Activated CD4-positive, alpha-beta T cell treated with anti-CD3 and anti-CD28 coated beads, Interleukin-2, amount 10 ng/mL, durations not matched to agents 24 days and 14 days (primary cell): Measurements from ENCODE around the gene CEP164. TPM values are rescaled to one million over a fixed set of nuclear protein-coding genes. Genes with fewer than 3 reads are reported as not detected.

ENCODE experiments used
- DNase-seq: peaks from one replicate; pipeline ENCODE4 v3.0.0; 2022
- H3K27ac Mint-ChIP-seq: one replicate; pipeline ENCODE4 v1.8.0; 2022; ENCODE audit warnings: mild to moderate bottlenecking, mixed read lengths
- H3K27me3 Mint-ChIP-seq: one replicate; pipeline ENCODE4 v1.8.0; 2022; ENCODE audit warnings: mixed read lengths
- H3K36me3 Mint-ChIP-seq: one replicate; pipeline ENCODE4 v1.8.0; 2022; ENCODE audit warnings: low read depth, mild to moderate bottlenecking, mixed read lengths
- H3K4me1 Mint-ChIP-seq: one replicate; pipeline ENCODE4 v1.8.0; 2021; ENCODE audit warnings: mixed read lengths
- H3K4me3 Mint-ChIP-seq: one replicate; pipeline ENCODE4 v1.8.0; 2022; ENCODE audit warnings: mild to moderate bottlenecking, moderate library complexity, mixed read lengths
- H3K9me3 Mint-ChIP-seq: one replicate; pipeline ENCODE4 v1.8.0; 2021; ENCODE audit warnings: mixed read lengths
- intact Hi-C: fragments of 100-400 bp; cut with micrococcal nuclease; formaldehyde crosslinking; loops from one replicate; pipeline ENCODE4 v1.15.1; 2023
- total RNA-seq: library from RNA; stranded (reverse); gene quantifications from 2 replicates; pipeline ENCODE4 v1.2.3, GENCODE V29; 2022

Gene CEP164
- total RNA-seq, 1 donor from 2014 or later = 39.0 TPM

DNA sequence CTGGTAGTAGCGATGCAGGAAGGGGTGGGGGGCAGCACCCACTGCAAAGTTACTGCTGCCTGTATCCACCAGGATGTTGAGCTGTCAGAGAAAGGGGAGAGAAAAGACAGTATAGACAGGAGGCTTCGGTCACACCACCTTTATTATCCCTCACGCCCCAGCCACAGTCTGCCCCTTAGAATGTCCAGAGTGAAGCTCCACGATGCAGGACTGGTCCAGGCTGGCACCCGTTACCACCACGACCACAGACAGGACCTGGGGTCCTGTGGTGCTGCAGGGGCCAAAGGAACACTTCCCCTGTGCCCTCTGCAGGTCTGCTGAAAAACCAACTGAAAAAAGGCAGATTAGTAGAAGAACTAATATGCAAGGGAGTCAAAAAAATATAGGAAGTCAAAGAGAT, 30.8 kb upstream of the CEP164 start:
- H3K4me3 Mint-ChIP-seq = no peak overlapping the region
- no peak for DNase-seq
- no peaks in the 10 kb centered on the region for H3K36me3 Mint-ChIP-seq
- H3K27me3 Mint-ChIP-seq = peaks cover 2% of the 10 kb centered on the region
- no peak overlapping the region for H3K27ac Mint-ChIP-seq
- peaks cover 5% of the 10 kb centered on the region for H3K4me1 Mint-ChIP-seq
- intact Hi-C loops = no loop called here
- H3K9me3 Mint-ChIP-seq = no peaks in the 10 kb centered on the region

DNA sequence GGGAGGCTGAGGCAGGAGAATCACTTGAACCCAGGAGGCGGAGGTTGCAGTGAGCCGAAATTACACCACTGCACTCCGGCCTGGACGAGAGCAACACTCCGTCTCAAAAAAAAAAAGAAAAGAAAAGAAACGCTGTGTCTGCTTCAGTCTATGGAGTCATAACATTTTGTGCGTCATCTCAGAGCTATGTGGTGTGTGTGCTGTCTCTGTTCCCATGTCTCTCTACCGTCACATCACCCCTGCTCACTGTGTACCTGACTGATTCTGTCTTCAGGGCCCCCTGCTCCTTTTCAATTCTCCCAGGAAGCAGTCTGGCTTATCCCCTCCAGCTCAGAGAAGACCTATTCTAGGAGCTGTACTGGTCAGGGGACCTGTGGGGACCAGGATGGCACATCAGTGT, 29.5 kb upstream of the CEP164 start:
- Mint-ChIP-seq H3K4me3 (no peak overlapping the region), H3K27me3 (peaks cover 2% of the 10 kb centered on the region), H3K36me3 (no peaks in the 10 kb centered on the region), H3K4me1 (peaks cover 5% of the 10 kb centered on the region), H3K27ac (no peak overlapping the region), H3K9me3 (no peaks in the 10 kb centered on the region)
- DNase-seq = no peak
- intact Hi-C loops = no loop called here

DNA sequence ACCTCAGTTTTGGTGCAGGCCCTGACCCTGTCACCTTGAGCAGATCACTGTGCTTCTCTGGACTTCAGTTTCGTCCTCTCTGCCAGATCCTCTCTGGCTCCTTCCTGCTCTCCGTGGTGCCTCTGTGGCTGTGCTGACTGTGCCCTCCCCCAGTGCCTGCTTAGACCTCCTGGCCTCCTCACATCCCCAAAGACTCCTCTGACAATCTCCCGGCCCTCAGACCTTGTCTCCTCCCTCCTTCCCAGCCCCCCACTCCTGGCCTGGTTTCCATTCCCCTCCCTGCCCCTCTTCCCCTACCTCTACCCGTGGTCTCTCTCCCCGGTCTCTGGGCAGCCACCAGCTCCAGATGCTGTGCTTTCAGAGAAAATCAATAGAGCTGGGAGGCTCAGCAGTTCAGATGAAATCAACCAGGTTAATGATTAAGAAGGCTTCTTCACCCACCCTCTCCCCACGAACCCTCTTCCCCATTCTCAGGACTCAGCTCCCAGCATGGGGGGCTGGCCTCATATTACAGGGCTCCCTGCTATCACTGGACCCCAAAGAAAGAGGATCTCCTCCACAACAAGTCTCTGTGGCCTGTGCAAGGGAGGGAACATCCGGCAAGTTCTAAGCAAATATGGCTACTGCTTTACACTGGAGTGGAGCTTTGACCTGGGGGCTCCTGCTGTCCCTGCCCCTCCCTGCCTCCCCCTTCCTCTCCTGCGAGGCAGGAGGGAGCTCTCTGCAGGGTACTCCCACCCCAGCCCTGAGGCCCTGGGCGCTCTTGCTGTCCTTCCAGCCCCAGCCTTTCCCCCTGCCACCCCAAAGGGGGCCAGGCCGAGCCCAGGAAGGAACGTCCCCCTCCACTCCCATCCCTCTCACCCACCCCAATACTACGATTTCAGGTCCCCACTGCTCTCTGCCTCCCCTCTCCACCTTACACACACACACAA, 28.0 kb upstream of the CEP164 start:
- H3K4me3 Mint-ChIP-seq = no peak overlapping the region
- H3K36me3 Mint-ChIP-seq = no peaks in the 10 kb centered on the region
- H3K27ac Mint-ChIP-seq = no peak overlapping the region

DNA sequence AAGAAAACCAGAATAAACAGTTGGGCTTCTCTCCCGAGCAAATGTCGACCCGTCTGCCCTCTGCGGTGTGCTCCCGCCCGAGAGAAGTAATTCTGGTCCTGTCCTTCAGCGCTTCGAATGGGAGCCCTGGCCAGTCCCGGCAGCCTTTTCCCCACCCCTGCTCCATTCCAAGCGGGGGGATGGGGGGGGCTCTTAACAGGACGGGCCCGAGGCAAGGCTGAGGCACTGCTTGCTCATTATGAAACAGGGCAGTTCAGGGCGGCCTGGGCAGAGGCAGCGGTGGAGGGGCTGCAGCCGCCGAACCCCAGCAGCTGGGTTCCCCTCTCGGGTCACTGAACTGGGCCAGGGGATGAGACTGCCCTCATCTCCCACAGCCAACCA, 27.4 kb upstream of the CEP164 start:
- Mint-ChIP-seq H3K36me3 (no peaks in the 10 kb centered on the region), H3K9me3 (no peaks in the 10 kb centered on the region), H3K27me3 (peaks cover 4% of the 10 kb centered on the region), H3K4me3 (no peak overlapping the region), H3K27ac (no peak overlapping the region), H3K4me1 (peaks cover 5% of the 10 kb centered on the region)
- intact Hi-C loops = no loop called here
- DNase-seq = no peak

More for the DNA sequence above, 28.0 kb upstream of the CEP164 start:
- DNase-seq = no peak
- Mint-ChIP-seq H3K4me1 (peaks cover 5% of the 10 kb centered on the region), H3K9me3 (no peaks in the 10 kb centered on the region), H3K27me3 (peaks cover 4% of the 10 kb centered on the region)
- intact Hi-C loops = no loop called here

DNA sequence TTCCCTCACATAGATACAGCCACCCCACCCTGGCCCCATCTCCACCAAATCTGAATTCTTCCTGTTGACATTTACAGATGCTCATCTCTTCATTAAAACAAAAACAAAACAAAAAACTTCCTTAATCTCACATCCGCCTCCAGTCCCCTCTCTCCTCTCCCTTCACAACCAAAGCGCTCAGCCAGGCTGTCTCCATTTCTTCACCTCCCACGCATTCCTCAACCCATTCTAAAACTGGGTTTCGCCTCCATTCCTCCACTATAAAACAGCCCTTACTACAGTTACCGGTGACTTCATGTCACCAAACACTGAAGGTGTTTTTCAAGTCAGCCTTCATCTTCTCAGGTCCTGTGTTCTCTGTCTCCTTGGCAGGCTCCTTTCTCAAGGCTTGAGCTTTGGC, 26.9 kb upstream of the CEP164 start:
- intact Hi-C loops = no loop called here
- peak overlapping the region; percentile 9 for H3K27ac Mint-ChIP-seq
- peaks cover 4% of the 10 kb centered on the region for H3K27me3 Mint-ChIP-seq
- no peaks in the 10 kb centered on the region for H3K9me3 Mint-ChIP-seq
- no peaks in the 10 kb centered on the region for H3K36me3 Mint-ChIP-seq
- no peak overlapping the region for H3K4me3 Mint-ChIP-seq
- no peak for DNase-seq
- H3K4me1 Mint-ChIP-seq = peaks cover 5% of the 10 kb centered on the region

DNA sequence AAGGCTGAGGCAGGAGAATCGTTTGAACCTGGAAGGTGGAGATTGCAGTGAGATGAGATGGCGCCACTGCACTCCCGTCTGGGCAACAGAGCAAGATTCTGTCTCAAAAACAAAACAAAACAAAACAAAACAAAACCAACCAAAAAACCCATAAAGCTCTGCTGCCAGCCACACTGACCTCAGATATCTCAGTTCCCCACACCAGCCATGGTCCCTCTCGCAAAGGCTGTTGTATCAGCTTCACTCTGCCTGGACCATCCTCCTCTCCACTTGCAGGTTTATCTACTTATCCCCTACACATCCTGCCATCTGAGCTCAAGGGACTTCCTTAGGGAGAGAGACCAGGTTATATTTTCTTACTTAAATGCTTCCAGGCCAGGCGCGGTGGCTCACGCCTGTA, 25.4 kb upstream of the CEP164 start:
- Mint-ChIP-seq H3K36me3 (no peaks in the 10 kb centered on the region), H3K9me3 (no peaks in the 10 kb centered on the region), H3K27me3 (peaks cover 4% of the 10 kb centered on the region), H3K4me3 (no peak overlapping the region), H3K27ac (no peak overlapping the region), H3K4me1 (peaks cover 5% of the 10 kb centered on the region)
- DNase-seq = no peak
- intact Hi-C loops = no loop called here

DNA sequence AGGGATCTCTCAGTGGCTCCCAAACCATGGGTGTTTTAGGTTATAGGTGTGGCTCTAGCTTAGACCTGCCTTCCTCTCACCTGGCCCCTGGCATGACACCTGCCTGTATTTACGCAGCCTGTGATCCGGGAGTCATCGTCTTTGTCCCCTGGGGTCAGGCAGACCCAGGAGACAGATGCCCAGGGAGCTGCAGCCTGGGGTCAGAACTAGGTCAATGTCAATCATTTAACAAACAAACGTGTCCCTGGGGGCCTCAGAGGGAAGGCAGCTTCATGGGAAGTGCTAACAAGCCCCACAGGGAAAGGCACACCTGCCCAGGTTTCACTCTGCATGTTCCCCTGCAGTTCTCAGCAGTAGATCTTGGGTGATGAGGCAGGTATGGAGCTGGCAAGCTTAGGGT, 24.6 kb upstream of the CEP164 start:
- H3K4me1 Mint-ChIP-seq = peaks cover 5% of the 10 kb centered on the region

DNA sequence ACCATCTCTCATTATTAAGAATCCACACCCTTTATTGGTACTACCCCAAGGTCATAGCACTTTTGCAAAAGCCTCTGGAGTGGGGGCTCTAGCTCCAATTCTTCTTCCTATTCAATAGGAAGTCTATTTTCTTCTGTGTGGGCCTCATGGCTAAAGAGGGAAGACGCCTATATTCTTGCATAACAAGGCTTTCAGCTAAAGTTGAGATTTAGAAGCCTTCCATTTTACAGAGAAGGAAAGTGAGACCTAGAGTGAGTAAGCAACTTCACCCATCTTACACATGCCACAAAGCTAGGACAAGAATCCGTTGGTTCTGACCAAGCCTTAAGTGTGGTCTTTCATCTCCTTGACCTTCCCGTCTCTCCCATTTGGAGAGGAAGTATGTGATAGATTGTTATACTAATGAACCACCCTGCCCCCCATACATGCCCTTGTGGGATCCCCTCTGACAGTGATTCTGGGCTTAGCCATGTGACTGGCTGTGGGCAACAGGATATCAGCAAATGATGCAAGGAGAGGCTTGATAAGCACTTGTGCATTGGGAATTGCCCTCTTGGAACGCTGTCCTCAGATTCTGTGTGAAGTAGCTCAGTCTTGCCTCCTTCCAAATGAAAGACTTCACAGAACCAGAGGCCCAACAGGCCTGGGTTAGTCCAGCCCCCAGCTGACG, 23.9 kb upstream of the CEP164 start:
- no peak overlapping the region for H3K27ac Mint-ChIP-seq
- intact Hi-C loops = no loop called here
- H3K4me1 Mint-ChIP-seq = peaks cover 5% of the 10 kb centered on the region
- no peaks in the 10 kb centered on the region for H3K36me3 Mint-ChIP-seq
- no peak overlapping the region for H3K4me3 Mint-ChIP-seq
- no peak for DNase-seq
- peaks cover 4% of the 10 kb centered on the region for H3K27me3 Mint-ChIP-seq
- no peaks in the 10 kb centered on the region for H3K9me3 Mint-ChIP-seq

More for the DNA sequence above, 24.6 kb upstream of the CEP164 start:
- H3K4me3 Mint-ChIP-seq = no peak overlapping the region
- intact Hi-C loops = no loop called here
- H3K9me3 Mint-ChIP-seq = no peaks in the 10 kb centered on the region
- DNase-seq = no peak
- H3K27me3 Mint-ChIP-seq = peaks cover 4% of the 10 kb centered on the region
- H3K27ac Mint-ChIP-seq = no peak overlapping the region
- no peaks in the 10 kb centered on the region for H3K36me3 Mint-ChIP-seq

DNA sequence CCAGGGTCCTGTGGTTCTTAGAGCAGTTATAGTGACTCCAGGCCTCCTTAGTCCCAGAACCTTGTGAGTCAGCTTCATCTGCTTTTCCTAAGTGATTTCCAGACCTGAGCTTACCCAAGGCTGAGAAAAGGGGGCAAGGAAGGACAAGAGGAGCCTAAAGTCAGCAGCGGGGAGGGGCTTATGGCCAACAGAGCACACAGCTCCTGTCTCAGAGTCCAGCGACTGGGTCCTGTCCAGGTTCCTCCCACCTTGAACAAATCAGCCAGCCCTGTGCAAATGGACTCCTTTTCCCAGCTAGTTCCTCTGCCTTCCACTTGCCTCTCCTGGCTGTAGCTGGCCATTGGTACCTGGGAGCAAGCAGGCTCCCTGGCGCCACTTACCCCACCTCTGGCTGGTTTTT, 22.5 kb upstream of the CEP164 start:
- intact Hi-C loops = no loop called here
- Mint-ChIP-seq H3K36me3 (no peaks in the 10 kb centered on the region), H3K4me1 (peaks cover 3% of the 10 kb centered on the region), H3K27me3 (peaks cover 11% of the 10 kb centered on the region), H3K27ac (no peak overlapping the region), H3K9me3 (no peaks in the 10 kb centered on the region), H3K4me3 (no peak overlapping the region)
- DNase-seq = no peak

DNA sequence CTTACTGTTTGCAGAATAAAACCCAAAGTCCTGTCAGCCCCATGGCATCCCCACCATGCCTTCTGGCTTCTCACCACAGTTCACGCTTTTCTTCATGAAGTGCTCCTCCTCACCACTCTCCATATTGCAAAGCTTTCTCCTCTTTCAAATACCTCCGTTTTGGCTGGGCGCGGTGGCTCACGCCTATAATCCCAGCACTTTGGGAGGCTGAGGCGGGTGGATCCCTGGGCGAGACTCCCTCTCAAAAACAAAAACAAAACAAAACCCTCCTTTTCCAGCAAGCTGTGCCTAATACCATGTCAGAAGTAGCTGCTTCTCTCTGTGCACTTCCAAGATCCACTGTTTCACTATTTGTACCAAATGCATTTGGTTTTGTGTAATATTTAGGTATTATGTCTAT, 18.3 kb upstream of the CEP164 start:
- intact Hi-C loops = no loop called here
- no peak for DNase-seq
- Mint-ChIP-seq H3K9me3 (no peaks in the 10 kb centered on the region), H3K4me3 (no peak overlapping the region), H3K36me3 (no peaks in the 10 kb centered on the region), H3K27ac (no peak overlapping the region), H3K27me3 (peaks cover 31% of the 10 kb centered on the region), H3K4me1 (no peaks in the 10 kb centered on the region)

DNA sequence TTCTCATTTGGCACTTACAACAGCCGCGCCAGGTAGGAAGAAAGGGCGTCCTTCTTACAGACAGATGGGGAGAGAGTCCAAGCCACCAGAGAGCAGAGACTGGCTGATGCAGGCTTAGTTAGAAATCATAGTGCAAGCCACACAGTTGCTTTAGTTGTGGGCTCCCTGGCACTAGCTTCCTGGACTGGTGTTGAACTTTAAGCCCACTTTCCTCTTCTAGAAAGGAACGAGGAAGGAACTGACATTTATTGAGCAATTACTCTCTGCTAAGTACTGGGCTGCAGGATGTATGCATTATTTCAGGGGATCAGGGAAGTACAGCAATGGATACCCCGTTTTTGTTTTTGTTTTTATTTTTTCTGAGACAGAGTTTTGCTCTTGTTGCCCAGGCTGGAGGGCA, 14.6 kb upstream of the CEP164 start:
- intact Hi-C loops = no loop called here
- no peak overlapping the region for H3K4me3 Mint-ChIP-seq
- H3K36me3 Mint-ChIP-seq = no peaks in the 10 kb centered on the region
- no peak overlapping the region for H3K27ac Mint-ChIP-seq
- no peak for DNase-seq
- H3K9me3 Mint-ChIP-seq = no peaks in the 10 kb centered on the region
- H3K4me1 Mint-ChIP-seq = peaks cover 4% of the 10 kb centered on the region
- H3K27me3 Mint-ChIP-seq = peaks cover 55% of the 10 kb centered on the region

DNA sequence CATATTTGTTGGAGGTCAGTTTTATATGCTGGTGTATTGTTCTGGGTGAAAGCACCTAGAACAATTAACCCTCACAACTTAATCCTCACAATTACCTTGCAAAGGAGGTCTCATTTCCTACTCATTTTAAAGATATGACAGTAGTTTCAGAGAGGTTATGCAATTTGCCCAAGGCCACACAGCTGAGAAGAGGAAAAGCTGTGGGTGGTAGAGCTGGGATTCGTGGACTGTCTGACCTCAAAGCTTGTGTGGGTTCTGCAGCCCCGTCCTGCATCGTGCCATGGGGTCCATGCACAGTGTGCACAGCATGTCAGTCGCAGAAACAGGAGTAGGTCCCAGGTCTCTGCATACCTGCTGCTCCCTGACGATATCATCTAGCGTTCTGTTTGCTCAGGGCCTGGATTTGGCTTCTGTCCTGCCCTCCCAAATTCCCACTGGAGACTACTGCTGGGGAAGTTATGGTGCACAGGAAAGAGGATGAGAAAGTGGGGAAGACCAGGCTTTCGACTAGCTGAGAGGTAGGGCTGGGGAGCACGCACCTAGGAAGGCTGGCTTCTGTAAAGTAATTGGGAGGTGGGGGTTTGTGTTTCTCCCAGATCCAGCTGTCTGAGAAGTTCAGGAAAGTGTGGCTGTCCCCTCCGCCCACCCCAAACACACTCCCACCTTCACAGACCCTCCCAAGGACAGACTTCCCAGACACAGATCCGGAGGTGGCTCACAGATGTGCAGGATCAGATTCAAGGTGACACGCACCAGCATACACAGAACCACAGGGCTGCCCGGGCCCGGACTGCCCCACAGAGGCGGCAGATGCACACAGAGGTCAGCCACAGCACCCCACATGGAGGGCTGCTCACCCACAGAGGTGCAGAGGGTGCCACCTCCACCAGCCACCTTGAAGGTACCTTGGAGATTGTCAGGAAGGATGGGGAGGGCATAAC, 13.6 kb upstream of the CEP164 start:
- peaks cover 4% of the 10 kb centered on the region for H3K4me1 Mint-ChIP-seq
- intact Hi-C loops = no loop called here
- DNase-seq = no peak
- peak overlapping the region; percentile 37 for H3K4me3 Mint-ChIP-seq
- H3K27ac Mint-ChIP-seq = no peak overlapping the region
- H3K9me3 Mint-ChIP-seq = no peaks in the 10 kb centered on the region
- no peaks in the 10 kb centered on the region for H3K36me3 Mint-ChIP-seq
- peaks cover 61% of the 10 kb centered on the region for H3K27me3 Mint-ChIP-seq

DNA sequence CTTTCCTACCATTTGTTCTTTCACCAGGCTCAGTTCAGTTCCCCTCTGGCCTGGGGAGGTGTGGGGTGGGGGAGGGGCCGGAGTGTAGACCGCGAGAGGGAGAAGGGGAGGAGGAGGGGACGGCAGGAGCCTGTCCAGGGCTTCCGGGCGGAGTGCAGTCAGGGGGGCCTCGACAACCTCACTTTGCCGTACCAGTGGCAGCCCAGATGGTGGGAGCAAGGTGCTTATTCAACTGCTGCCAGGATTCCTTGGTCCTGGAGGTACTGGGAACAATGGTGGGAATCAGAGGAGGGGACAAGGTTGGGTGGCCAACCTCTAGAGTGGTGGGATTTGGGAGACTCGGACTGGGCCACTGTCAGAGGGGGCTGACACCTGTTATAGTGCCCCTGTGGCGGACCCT, 12.8 kb upstream of the CEP164 start:
- intact Hi-C loops = no loop called here
- Mint-ChIP-seq H3K27ac (no peak overlapping the region), H3K27me3 (peaks cover 60% of the 10 kb centered on the region), H3K36me3 (no peaks in the 10 kb centered on the region), H3K4me1 (peaks cover 4% of the 10 kb centered on the region), H3K4me3 (peak overlapping the region; percentile 37), H3K9me3 (no peaks in the 10 kb centered on the region)
- no peak for DNase-seq
